Caki2 (cell line): ENCODE results near the gene DEFB125. TPM values are rescaled to one million over a fixed set of nuclear protein-coding genes. Genes with fewer than 3 reads are reported as not detected.

ENCODE experiments used
- DNase-seq: peaks from one replicate; pipeline ENCODE4 v3.0.0-alpha.2; 2015; ENCODE audit warnings: low read depth
- in situ Hi-C: cut with HindIII; loops from 2 replicates; pipeline ENCODE4 v1.10.0; 2016; ENCODE audit warnings: low sequenced_read_pairs, low pct_unique_long_range_greater_than_20kb, mixed read lengths
- total RNA-seq: library from RNA; depleted of rRNA; stranded (reverse); fragments of >200 nt; shearing (Covaris generic); gene quantifications from 2 replicates; pipeline ENCODE4 v1.2.3, GENCODE V29; 2014; ENCODE audit warnings: low replicate concordance; rRNA removed

Gene DEFB125
- total RNA-seq, 1 experiment from 2014 or later = not detected

DNA sequence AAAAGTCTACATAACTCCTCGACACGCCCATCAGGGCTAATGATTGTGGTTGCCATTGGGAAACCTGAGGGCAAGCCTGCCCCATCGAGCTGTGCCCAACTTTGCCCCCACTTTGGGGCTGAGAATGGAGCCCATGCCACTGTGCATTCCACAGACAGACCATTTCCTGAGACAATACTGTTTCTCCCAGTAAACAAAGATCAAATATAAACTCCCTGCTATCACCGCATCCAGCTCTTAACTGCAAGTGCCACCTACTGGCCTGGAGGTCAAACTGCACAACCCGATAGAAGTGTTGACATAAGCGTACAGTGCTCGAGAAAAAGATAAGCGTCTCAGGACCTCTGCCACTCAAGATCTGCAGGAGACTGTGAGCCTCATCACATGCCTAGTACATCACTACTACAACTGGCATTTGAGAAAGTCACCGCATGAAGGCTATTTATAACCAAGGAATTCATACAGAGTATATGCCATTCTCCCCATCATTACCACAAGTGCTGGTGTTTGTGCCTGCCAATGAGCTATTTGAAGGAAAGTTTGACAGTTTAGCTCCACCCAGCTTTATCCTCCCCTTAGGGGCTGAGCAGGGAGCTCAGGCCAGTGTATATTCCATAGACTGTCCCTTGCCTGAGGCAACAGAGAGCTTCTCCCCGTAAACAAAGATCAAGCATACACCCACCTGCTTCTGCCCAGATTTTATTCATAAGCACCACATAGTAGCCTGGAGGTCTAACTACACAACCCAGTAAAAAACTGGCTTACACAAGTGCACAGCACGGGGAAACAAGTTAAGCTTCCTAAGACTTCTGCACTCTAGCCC lies 50.4 kb downstream of the DEFB125 start:
- in situ Hi-C loops = no loop called here
- peak; percentile 40 for DNase-seq

DNA sequence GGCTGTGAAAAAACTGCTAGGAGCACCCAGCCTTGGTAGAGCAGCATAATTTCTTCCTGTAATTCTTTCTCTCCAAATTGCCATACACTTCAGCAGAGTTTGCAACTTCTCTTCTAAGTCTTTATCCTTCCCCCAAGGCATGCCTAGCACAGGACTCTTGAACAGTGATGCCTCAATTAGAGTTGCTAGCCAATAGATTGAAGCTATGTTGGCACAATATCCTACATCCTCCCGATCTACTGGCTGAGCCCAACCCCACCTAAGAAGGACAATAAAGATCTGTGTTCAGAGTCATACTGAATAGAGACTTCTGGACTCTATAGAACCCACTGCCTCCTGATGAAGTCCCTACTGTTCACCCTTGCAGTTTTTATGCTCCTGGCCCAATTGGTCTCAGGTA lies 54.8 kb downstream of the DEFB125 start, which contains the start of gene DEFB126:
DEFB126 (plus strand) TSS at position 301 of the 400 bp plus-strand sequence; CDS start at position 340, 39 bp downstream.
- no peak for DNase-seq
- in situ Hi-C loops = no loop called here

DNA sequence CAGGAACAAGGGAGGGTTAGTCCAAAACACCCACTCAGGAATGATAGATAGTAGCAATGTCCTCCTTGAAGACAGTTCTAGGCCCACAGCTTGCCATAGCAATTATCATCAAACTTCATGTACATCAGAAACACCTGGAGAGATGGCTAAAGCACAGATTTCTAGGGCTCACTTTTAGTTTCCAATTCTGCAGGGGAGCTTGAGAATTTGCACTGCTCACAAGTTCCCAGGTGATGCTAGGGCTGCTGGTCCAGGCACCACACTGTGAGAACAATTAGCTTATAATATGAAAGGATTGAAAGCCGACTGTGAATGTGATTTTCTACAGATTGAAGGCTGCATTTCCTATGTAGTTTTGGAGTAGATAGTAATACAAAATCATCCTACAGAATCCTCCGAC lies 58.4 kb downstream of the DEFB125 start:
- DNase-seq = no peak
- in situ Hi-C loops = no loop called here

Other genes starting within 250 kb of the DEFB125 start
- gene DEFB126, start 54.9 kb downstream of the DEFB125 start, total RNA-seq = not detected in 2 replicates
- gene DEFB127, start 69.8 kb downstream of the DEFB125 start, total RNA-seq = not detected in 2 replicates
- gene DEFB128, start 102.0 kb downstream of the DEFB125 start, total RNA-seq = not detected in 2 replicates
- gene DEFB129, start 139.6 kb downstream of the DEFB125 start, total RNA-seq = not detected in 2 replicates
- not detected in 2 replicates for gene DEFB132, start 170.1 kb downstream of the DEFB125 start, total RNA-seq
- gene C20orf96, start 203.1 kb downstream of the DEFB125 start, total RNA-seq = 2.8 and 3.3 TPM in 2 replicates
- 27.1 and 33.4 TPM in 2 replicates for gene ZCCHC3, start 209.9 kb downstream of the DEFB125 start, total RNA-seq
- gene SOX12, start 237.9 kb downstream of the DEFB125 start, total RNA-seq = 4.2 and 9.4 TPM in 2 replicates